Uterus (tissue), 2 donors: ENCODE measurements around the gene SLC4A2.

Source experiments
- CTCF ChIP-seq, 4 experiments: fragments of 200-600 bp in 2 of 4; fragments of 450-650 bp in 2 of 4; sonication (generic) in 2 of 4; IDR thresholded peaks; one replicate each; pipeline ENCODE4 v1.5.1; 2016 to 2019; ENCODE audit warnings: antibody characterized with exemption in 4 of 4, mild to moderate bottlenecking in 2 of 4, moderate library complexity in 1 of 4
- POLR2A ChIP-seq, 2 donors: fragments of 450-650 bp; IDR thresholded peaks; one replicate each; pipeline ENCODE4 v1.6.1; 2016; ENCODE audit warnings: antibody characterized with exemption in 2 of 2, mild to moderate bottlenecking in 1 of 2, moderate library complexity in 1 of 2

- TF ChIP-seq CTCF (IDR thresholded peaks at IDR 0.05) (no peak), POLR2A (IDR thresholded peaks at IDR 0.05) (no peak)
Measured at GRCh38 chr7:151014950-151015349, 44.4 kb upstream of the SLC4A2 start.
